Thymus (tissue), 11 donors: ENCODE measurements around the gene CASP3. TPM values are rescaled to one million over a fixed set of nuclear protein-coding genes. Genes with fewer than 3 reads are reported as not detected.
"Not testable (repeated sequence)": the region's sequence is repeated elsewhere in the genome, so short reads cannot be mapped to it uniquely, and the experiment has no call there.

ENCODE experiments used
- DNase-seq, 9 donors: peaks; one replicate each; pipeline ENCODE4 v3.0.0-alpha.2; 2013; ENCODE audit warnings: low spot score in 9 of 9, low read depth in 6 of 9, missing footprints in 1 of 9
- H3K27ac ChIP-seq, 2 donors: one replicate each; pipeline ENCODE4 v1.5.1; 2013; ENCODE audit warnings: control low read depth in 1 of 2, low read depth in 1 of 2, low read length in 1 of 2, mild to moderate bottlenecking in 1 of 2, moderate library complexity in 1 of 2
- H3K27me3 ChIP-seq, 2 donors: one replicate each; pipeline ENCODE4 v1.5.1; 2013; ENCODE audit warnings: low read length in 1 of 2; ENCODE audit not compliant: control insufficient read depth in 2 of 2, insufficient read depth in 1 of 2
- H3K36me3 ChIP-seq, 2 donors: one replicate each; pipeline ENCODE4 v1.5.1; 2013; ENCODE audit warnings: low read length in 1 of 2, mild to moderate bottlenecking in 1 of 2, moderate library complexity in 1 of 2; ENCODE audit not compliant: control insufficient read depth in 2 of 2, insufficient read depth in 2 of 2
- H3K4me1 ChIP-seq, 2 donors: one replicate each; pipeline ENCODE4 v1.5.1; 2013; ENCODE audit warnings: low read length in 2 of 2; ENCODE audit not compliant: control insufficient read depth in 2 of 2, insufficient read depth in 2 of 2
- H3K4me3 ChIP-seq, 2 donors: one replicate each; pipeline ENCODE4 v1.5.1; 2013; ENCODE audit warnings: low read length in 2 of 2, control low read depth in 1 of 2, mild to moderate bottlenecking in 1 of 2
- H3K9me3 ChIP-seq, 2 donors: one replicate each; pipeline ENCODE4 v1.5.1; 2013; ENCODE audit warnings: low read length in 1 of 2, mild to moderate bottlenecking in 1 of 2; ENCODE audit not compliant: control insufficient read depth in 2 of 2, insufficient read depth in 1 of 2
- WGBS: extraction: QIAGEN DNeasy Blood & Tissue Kit; methylation state at CpG from one replicate; pipeline ENCODE4 v1.1.7; 2013; 5-methylcytosine and 5-hydroxymethylcytosine counted together
- polyA plus RNA-seq: library from polyadenylated mRNA; stranded (reverse); fragments of 200-250 nt; gene quantifications from one replicate; pipeline ENCODE4 v1.2.3, GENCODE V29; 2013
- total RNA-seq: library from RNA; stranded (reverse); fragments of 120-200 nt; gene quantifications from one replicate; pipeline ENCODE4 v1.2.4, GENCODE V29; 2013
- donor health status: healthy.

The CASP3 gene
- total and polyA plus RNA-seq, 2 donors, result 37.9 to 73.7 TPM

DNA sequence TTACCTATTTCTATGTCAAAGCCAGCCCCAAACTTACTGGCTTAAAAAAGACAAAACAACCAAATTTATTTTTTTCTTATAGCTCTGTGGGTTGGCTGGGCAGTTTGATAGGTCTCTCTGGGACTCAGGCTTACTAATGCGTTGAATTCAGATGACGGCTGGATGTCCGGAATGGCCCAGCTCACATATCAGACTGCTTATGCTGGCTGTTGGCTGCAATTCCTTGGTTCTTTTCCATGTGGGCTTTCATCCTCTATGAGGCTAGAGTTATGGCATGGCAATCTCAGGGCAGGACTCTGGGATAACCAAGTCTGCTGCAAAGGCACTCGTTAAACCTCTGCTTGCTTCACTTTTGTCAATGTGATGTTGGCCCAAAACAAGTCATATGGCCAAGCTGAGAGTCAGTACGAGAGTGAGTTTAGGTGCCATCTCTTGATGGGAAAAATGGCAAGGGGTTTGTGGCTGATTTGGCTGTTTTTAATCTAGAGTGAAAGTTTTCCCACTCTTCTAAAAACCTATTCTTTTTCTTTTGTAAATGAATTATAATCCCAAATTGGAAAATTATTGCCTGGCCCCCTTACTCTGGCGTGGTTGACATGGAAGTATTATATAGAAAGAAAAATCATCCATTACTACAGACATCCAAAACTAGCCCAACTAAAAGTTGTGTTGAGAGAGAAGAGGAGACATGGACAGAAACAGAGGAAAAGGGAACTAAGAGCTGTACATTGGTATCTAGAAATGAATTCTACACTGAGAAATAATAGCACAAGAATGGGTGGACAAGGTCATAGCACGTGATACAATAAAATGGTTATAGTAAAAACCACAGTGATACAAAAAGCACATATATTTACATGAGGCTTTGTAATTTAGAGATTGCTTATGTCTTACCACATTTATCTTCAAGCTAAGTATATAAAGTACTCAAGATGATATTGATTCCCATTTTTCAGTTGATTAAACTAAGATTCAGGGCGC is 6.9 kb upstream of the CASP3 start:
- Histone ChIP-seq H3K4me3 (no peak overlapping the region), H3K27me3 (no peaks in the 10 kb centered on the region), H3K9me3 (no peaks in the 10 kb centered on the region), H3K4me1 (no peaks in the 10 kb centered on the region), H3K36me3 (peaks cover 0 to 11% of the 10 kb centered on the region in 2 donors), H3K27ac (no peak overlapping the region)
- 91% methylated on average over 8 of the region's 8 CpGs for WGBS
- no peak for DNase-seq

DNA sequence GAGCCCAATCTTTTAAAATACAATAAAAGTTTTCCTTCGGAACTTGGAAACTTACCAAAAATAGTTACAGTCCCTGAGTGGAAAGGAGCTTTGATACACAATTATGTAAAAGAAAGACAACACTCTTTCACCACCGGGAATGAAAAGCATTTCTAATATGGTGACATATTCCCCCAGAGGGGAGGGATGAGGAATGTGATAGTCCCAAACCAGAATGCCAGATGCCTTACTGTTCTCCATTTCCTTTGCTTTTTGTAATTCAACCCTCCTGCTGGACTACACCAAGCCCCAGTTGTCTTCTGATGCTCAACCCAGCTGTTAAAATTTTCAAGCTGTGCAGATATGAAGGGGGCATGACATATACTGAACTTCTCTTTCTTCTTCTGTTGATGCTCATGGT is 4.4 kb upstream of the CASP3 start:
- Histone ChIP-seq H3K27me3 (no peaks in the 10 kb centered on the region), H3K4me3 (no peak overlapping the region), H3K36me3 (no peaks in the 10 kb centered on the region), H3K27ac (no peak overlapping the region), H3K9me3 (no peaks in the 10 kb centered on the region), H3K4me1 (peaks cover 6 to 10% of the 10 kb centered on the region in 2 donors)
- WGBS, result 90% methylated on average over 2 of the region's 2 CpGs
- no peak for DNase-seq

DNA sequence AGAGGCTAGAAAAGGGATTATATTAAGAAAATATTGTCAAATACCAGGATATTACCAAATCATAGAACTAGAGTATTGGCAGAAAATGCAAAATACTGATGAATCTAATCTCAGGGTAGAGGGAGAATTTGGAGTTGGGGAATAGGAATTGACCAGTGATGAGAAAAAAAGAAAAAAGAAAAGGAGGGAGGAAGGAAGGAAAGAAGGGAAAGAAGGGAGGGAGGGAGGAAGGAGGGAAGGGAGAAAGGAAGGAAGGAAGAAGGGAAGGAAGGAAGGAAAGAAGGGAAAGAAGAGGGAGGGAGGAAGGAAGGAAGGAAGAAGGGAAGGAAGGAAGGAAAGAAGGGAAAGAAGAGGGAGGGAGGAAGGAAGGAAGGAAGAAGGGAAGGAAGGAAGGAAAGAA is 3.4 kb upstream of the CASP3 start:
- H3K27ac ChIP-seq, H3K27me3 ChIP-seq, H3K4me3 ChIP-seq, DNase-seq, H3K9me3 ChIP-seq, H3K36me3 ChIP-seq: not testable (repeated sequence)
- peaks cover 7 to 17% of the 10 kb centered on the region in 2 donors for H3K4me1 ChIP-seq

DNA sequence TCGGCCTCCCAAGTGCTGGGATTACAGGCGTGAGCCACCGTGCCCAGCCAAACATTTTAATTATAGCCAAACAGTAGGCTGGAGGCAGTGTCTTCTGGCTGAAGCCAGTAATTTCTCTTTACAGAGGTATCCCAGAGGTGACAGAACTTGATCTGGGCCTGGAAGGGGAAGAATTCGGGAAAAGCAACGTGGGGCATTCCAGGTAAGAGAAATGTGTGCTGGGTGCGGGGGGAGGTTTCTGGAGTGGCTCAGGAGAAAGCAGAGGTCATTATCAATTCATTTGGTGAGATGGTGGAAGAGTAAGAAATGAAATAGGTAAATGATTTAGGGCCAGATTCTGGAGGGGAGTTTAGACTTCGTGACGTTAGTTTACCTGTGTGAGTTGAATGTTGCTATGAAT is 2.7 kb upstream of the CASP3 start:
- 97% methylated on average over 8 of the region's 8 CpGs for WGBS
- Histone ChIP-seq H3K36me3 (peaks cover 0 to 5% of the 10 kb centered on the region in 2 donors), H3K4me1 (peaks cover 12 to 22% of the 10 kb centered on the region in 2 donors), H3K27ac (no peak overlapping the region), H3K4me3 (no peak overlapping the region), H3K9me3 (no peaks in the 10 kb centered on the region), H3K27me3 (no peaks in the 10 kb centered on the region)
- no peak for DNase-seq

DNA sequence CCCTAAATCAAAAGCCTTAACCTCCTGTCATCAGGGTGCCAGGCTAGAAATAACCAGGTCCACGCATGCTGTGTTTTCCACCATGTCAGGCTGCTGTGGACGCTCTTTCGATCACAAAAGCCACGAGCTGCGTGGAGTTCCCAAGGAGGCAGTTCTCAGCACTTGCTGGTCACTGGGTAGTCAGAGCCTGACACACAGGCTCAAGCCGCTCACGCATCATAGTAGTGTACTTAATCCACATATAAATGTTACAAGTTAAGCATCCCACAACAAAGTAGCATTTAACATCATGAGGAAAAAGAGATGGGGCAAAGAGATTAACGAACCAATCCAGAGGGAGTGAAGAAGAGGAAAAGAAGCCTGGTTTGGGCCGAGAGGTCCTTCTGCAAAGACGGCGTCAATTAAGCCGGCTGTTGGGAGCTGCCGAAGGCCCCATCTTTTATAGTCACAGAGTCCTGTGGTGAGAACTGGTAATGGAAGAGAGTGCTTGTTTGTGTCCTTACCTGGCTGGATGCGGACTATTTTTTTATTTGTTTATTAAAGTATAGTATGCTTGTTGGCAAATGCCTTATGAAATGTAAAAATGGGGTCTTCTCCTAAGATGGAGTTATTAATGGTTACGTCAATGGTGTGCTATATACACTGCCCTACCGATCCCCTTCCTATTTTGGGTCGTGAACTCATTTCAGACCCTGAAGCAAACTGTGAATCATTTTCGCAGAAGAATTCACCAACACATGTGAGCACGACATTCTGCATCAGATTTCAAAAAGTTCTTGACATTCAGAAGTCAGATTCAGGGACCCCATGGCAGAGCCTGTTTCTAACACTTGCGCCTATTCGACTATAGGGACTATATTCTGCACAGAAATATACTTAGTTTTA is 966 bp upstream of the CASP3 start:
- H3K27me3 ChIP-seq, result no peaks in the 10 kb centered on the region
- DNase-seq, result peak in 2 of 9 donors; percentile 10 to 37
- WGBS, result 42% methylated on average over 21 of the region's 21 CpGs
- peaks cover 0 to 21% of the 10 kb centered on the region in 2 donors for H3K36me3 ChIP-seq
- peak overlapping the region; percentile 82 to 88 for H3K27ac ChIP-seq
- H3K9me3 ChIP-seq, result no peaks in the 10 kb centered on the region
- peaks cover 21 to 30% of the 10 kb centered on the region in 2 donors for H3K4me1 ChIP-seq
- H3K4me3 ChIP-seq, result peak overlapping the region; percentile 59 to 93

DNA sequence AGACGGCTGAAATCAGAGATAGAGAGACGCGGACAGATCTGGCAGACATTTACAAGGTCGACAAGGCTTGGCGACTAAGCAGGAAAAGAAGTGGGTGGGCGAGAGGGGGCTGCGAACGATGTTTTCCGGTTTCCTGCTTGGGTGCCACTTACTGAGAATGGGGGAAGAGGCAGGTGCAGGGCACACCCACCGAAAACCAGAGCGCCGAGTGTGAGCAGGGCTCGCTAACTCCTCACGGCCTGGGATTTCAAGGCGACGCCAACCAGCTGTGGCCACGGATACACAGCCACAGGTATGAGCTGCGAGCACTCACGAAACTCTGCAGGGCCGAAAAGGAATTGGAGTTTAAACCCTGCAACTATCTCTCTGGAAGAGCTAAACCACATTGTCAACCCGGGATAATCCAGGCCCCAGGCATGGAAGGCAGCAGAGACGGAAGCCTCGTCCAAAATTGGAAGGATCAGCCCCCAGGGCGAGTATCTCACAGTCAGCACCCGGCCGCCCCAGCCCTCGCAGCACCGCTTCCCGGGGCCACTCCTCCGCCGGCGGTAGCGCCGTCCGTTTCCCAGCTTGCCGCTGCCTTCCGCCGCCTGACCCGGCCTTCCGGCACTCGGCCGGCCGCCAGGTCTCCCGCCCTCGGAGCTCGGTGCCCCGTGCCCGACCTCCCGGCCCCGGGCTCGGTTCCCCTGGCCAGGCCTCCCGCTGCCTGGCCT is 778 bp downstream of the CASP3 start:
- peak overlapping the region; percentile 59 to 97 for H3K4me3 ChIP-seq
- no peaks in the 10 kb centered on the region for H3K27me3 ChIP-seq
- WGBS, result under 1% methylated on average over 52 of the region's 52 CpGs
- peaks cover 0 to 31% of the 10 kb centered on the region in 2 donors for H3K36me3 ChIP-seq
- peaks cover 21 to 33% of the 10 kb centered on the region in 2 donors for H3K4me1 ChIP-seq
- peak overlapping the region; percentile 91 to 96 for H3K27ac ChIP-seq
- DNase-seq, result peak in 7 of 9 donors; percentile 46 to 80 (median 60)
- H3K9me3 ChIP-seq, result no peaks in the 10 kb centered on the region

DNA sequence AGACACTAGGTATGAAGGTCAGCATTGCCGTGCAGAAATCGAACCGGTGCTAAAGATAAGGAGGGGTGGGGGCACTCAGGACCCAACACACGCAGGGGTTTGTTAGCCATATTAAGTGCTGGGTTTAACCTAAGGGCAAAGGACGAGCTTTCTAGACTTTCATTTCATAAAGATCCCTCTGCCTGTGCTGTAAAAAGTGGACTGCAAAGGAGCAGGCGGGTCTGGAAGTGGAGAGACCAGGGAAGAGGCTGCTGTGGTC is 1.3 kb downstream of the CASP3 start:
- Histone ChIP-seq H3K4me1 (peaks cover 21 to 33% of the 10 kb centered on the region in 2 donors), H3K4me3 (peak overlapping the region; percentile 59 to 97), H3K36me3 (peaks cover 0 to 31% of the 10 kb centered on the region in 2 donors), H3K27ac (peak overlapping the region; percentile 90 to 96), H3K27me3 (no peaks in the 10 kb centered on the region), H3K9me3 (no peaks in the 10 kb centered on the region)
- 4% methylated on average over 6 of the region's 6 CpGs for WGBS
- no peak for DNase-seq

DNA sequence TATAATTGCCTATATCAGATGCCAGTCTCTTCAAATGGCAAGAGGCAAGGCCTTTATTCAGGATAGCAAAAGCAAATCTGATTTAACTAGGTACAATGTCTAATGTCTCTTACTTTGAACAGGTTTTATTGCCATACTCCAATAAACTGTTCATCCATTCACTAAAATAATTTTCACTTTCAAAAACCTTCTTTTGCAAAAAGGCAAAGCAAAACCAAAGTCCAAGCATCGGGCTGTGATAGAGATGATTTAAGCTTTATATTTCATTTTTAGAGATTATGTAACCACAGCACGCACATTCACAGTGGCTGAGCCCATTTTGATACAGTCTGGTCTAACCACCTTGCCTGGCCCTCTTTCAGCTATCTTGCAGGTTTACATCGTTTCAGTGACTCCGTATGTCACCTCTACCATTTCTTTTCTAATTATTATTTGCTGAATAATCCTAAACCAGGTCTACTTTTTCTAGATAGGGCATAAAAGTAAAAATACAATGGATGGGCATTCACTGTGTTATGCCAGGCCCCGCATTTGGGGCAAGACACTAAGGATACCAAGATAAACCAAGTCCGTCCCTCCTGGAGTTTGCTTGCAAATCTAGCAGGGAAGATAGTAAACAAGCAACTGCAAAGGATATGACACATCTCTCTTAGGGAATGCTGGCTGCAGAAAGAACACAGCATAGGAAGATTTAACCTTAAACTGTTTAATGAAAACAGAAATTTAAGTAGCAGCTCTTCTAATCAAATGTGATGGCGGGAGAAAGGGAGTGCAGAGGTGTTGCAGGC is 1.8 kb downstream of the CASP3 start:
- peaks cover 0 to 34% of the 10 kb centered on the region in 2 donors for H3K36me3 ChIP-seq
- peak overlapping the region; percentile 90 to 96 for H3K27ac ChIP-seq
- no peak for DNase-seq
- WGBS, result 85% methylated on average over 7 of the region's 7 CpGs
- peak overlapping the region; percentile 59 to 97 for H3K4me3 ChIP-seq
- peaks cover 21 to 33% of the 10 kb centered on the region in 2 donors for H3K4me1 ChIP-seq
- no peaks in the 10 kb centered on the region for H3K27me3 ChIP-seq
- no peaks in the 10 kb centered on the region for H3K9me3 ChIP-seq
